SK-N-SH (cell line): ENCODE results near the gene CD83.

Experiments
- EP300 ChIP-seq, 2 experiments: IDR thresholded peaks; 2 replicates each; pipeline versions ENCODE4 v1.4.0 to v1.6.1; 2012; ENCODE audit warnings: borderline replicate concordance in 1 of 2, low read depth in 1 of 2, low read length in 1 of 2
- POLR2AphosphoS5 ChIP-seq: IDR thresholded peaks from 2 replicates; pipeline ENCODE4 v1.6.1; 2012; ENCODE audit warnings: low read depth, low read length
- TAF1 ChIP-seq: IDR thresholded peaks from 2 replicates; pipeline ENCODE4 v1.6.1; 2012; ENCODE audit warnings: low read depth, mild to moderate bottlenecking, low read length, moderate library complexity, borderline replicate concordance
- TF ChIP-seq, protein P1 (sequence below): fragments of 200-600 bp; sonication (generic); IDR thresholded peaks from 2 replicates; pipeline ENCODE4 v1.6.1; 2017; ENCODE audit warnings: antibody characterized with exemption, mild to moderate bottlenecking, moderate library complexity

DNA sequence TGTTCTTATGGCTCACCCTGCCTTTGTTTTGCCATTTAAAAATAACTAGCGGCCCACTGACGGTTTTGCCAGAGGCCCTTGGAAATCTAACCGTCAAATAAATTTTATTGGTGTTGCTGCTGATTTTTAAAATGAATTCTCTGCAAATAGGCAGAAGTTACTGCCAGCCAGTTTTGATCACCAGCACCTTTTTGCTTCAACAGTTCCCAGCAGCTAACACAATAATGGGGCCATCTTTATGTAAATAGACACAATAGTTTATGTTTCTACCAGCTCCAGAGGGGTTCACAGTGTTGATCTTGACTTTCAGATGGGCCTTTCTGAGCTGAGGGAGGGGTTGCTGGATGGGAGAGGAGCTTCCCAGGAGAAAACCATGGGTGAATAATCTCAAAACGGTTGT is 11.2 kb downstream of the CD83 start:
- TF ChIP-seq, protein P1, sequence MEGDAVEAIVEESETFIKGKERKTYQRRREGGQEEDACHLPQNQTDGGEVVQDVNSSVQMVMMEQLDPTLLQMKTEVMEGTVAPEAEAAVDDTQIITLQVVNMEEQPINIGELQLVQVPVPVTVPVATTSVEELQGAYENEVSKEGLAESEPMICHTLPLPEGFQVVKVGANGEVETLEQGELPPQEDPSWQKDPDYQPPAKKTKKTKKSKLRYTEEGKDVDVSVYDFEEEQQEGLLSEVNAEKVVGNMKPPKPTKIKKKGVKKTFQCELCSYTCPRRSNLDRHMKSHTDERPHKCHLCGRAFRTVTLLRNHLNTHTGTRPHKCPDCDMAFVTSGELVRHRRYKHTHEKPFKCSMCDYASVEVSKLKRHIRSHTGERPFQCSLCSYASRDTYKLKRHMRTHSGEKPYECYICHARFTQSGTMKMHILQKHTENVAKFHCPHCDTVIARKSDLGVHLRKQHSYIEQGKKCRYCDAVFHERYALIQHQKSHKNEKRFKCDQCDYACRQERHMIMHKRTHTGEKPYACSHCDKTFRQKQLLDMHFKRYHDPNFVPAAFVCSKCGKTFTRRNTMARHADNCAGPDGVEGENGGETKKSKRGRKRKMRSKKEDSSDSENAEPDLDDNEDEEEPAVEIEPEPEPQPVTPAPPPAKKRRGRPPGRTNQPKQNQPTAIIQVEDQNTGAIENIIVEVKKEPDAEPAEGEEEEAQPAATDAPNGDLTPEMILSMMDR: no peak
- TF ChIP-seq EP300 (IDR thresholded peaks at IDR 0.05; ENCODE audit: borderline replicate concordance in 1 of 2, low read depth in 1 of 2, low read length in 1 of 2): no peak
- TF ChIP-seq TAF1: no peak
- no peak for TF ChIP-seq POLR2AphosphoS5
